ENCODE data around the gene ZIC4. TPM values are rescaled to one million over a fixed set of nuclear protein-coding genes. Genes with fewer than 3 reads are reported as not detected.

The ZIC4 gene
- total and polyA plus RNA-seq, 2 of the 8 experiments (the other 6 are each of a cell fraction or from before 2014, with no cell fraction given), result 0.03 to 0.13 TPM

DNA sequence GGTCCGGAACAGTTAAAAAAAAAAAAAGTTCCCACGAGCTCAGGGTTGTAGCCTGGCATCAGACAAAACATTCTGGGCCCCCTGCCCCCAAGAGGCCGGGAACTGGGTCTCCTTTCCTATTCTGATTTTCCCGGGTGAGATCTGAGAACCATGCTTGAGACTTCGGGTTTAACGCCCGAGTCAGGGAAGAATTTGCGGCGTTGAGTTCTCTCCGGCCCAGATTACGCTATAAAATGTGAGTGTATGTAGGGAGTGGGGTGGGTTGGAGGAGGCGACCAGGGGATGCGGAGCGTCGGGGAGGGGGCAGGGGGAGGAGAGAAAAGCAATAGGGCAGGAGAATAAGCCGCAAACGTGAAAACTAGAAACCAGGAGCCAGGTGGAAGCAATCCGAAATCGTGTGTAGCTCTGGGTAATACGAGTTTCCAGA lies 5.5 kb upstream of the ZIC4 start:
- Histone ChIP-seq H4K5ac (ENCODE audit: insufficient read length, low read depth, low read length) (no peak overlapping the region), H3K4ac (replicated peaks; ENCODE audit: insufficient read length, low read depth, low read length) (no peak overlapping the region), H3K79me1 (ENCODE audit: low read depth, low read length) (no peaks in the 10 kb centered on the region), H3K79me2 (ENCODE audit: control insufficient read depth in 1 of 2, insufficient read depth in 2 of 2, low read length in 2 of 2) (no peaks in the 10 kb centered on the region), H2BK120ac (replicated peaks; ENCODE audit: low read depth, low read length) (no peak overlapping the region), H2BK5ac (ENCODE audit: low read depth, low read length) (no peak overlapping the region), H3K4me2 (ENCODE audit: insufficient read depth in 1 of 2, low read depth in 2 of 2, low read length in 2 of 2) (peak overlapping the region in 1 of 2 experiments; percentile 91; a peak in 1 of 4 replicates), H2BK20ac (ENCODE audit: low read length) (no peak overlapping the region), H3K56ac (replicated peaks; ENCODE audit: insufficient read length, low read depth, low read length) (no peak overlapping the region), H3K9me3 (ENCODE audit: insufficient read depth in 2 of 2, low read depth in 1 of 2, low read length in 1 of 2) (no peaks in the 10 kb centered on the region; a peak in 1 of 4 replicates), H4K91ac (replicated peaks; ENCODE audit: insufficient read length, low read length) (no peak overlapping the region), H3K18ac (ENCODE audit: extremely low read depth, low read length) (no peak overlapping the region), H3K36me3 (ENCODE audit: control insufficient read depth in 2 of 4, insufficient read depth in 4 of 4, low read length in 3 of 4) (peaks cover 0 to 4% (median 0%) of the 10 kb centered on the region in 4 experiments; a peak in 1 of 8 replicates), H3K4me1 (replicated peaks in 1 of 4; ENCODE audit: control insufficient read depth in 3 of 4, insufficient read depth in 4 of 4, low read length in 3 of 4) (peaks cover 0 to 37% (median 21%) of the 10 kb centered on the region in 4 experiments; a peak in 6 of 7 replicates), H3K27me3 (replicated peaks in 1 of 4; ENCODE audit: control insufficient read depth in 3 of 4, extremely low read depth in 1 of 4, insufficient read depth in 3 of 4, low read length in 3 of 4) (peaks cover 60 to 98% (median 86%) of the 10 kb centered on the region in 4 experiments), H2BK12ac (ENCODE audit: low read depth, low read length) (no peak overlapping the region), H3K23ac (ENCODE audit: insufficient read length) (no peak overlapping the region), H4K8ac (ENCODE audit: extremely low read depth, insufficient read depth, low read length) (no peak overlapping the region), H2AK5ac (ENCODE audit: low read depth, low read length) (no peak overlapping the region), H4K20me1 (replicated peaks in 1 of 2; ENCODE audit: control insufficient read depth in 1 of 2, insufficient read depth in 2 of 2, low read length in 2 of 2) (peaks cover 8 to 26% of the 10 kb centered on the region in 2 experiments), H2AFZ (ENCODE audit: low read length) (no peak overlapping the region), H3K14ac (ENCODE audit: insufficient read length) (no peak overlapping the region), H3K23me2 (ENCODE audit: low read depth, low read length) (peaks cover 18% of the 10 kb centered on the region), H3K4me3 (ENCODE audit: extremely low read depth in 1 of 4, insufficient read depth in 2 of 4, low read depth in 3 of 4, low read length in 4 of 4) (peak overlapping the region in 2 of 4 experiments; percentile 39 to 62; a peak in 2 of 8 replicates), H2BK15ac (ENCODE audit: low read length) (no peak overlapping the region), H3K9ac (replicated peaks in 1 of 4; ENCODE audit: extremely low read depth in 1 of 4, low read depth in 3 of 4, low read length in 3 of 4) (no peak overlapping the region), H3K27ac (ENCODE audit: low read depth, low read length) (no peak overlapping the region)
- WGBS, 2 experiments (ENCODE audit: extremely low coverage in 1 of 2, insufficient coverage in 1 of 2, insufficient read length in 1 of 2, insufficient replicate concordance in 2 of 2, low coverage in 1 of 2, low lambda C conversion rate in 2 of 2, missing lambda C conversion rate in 1 of 2), result 1% methylated on average over 19 of the region's 20 CpGs; no CpG with 5 or more reads in 1 of the 2 experiments
- FAIRE-seq (no peak), DNase-seq (ENCODE audit: low read depth in 1 of 2, low spot score in 2 of 2) (peak in 1 of 2 experiments; percentile 50)
- POLR2A ChIA-PET (ENCODE audit: partially characterized antibody), result interaction anchor here (0.8 to 5.8 kb wide), 8 partner anchors 9 to 41 kb away, joined by 3 to 26 read pairs (median 8); no protein-coding TSS in a partner anchor
- CTCF ChIA-PET (ENCODE audit: partially characterized antibody), result interaction anchor here (1.0 to 17.2 kb wide), 7 partner anchors 10 to 55 kb away, joined by 3 to 485 read pairs (median 8); partner anchors contain the start of gene ZIC4
- TF ChIP-seq MAFK (IDR thresholded peaks at IDR 0.05; ENCODE audit: low read depth, low read length) (no peak), CEBPB (IDR thresholded peaks at IDR 0.05; ENCODE audit: low read depth, low read length) (no peak)

Measured in H1 (cell line).